H1 (cell line): ENCODE data around the gene SELENBP1. TPM values are rescaled to one million over a fixed set of nuclear protein-coding genes. Genes with fewer than 3 reads are reported as not detected.

ENCODE experiments used
- CTCF ChIA-PET: fragments of 300-600 bp; sonication (Branson Sonifier 250); formaldehyde crosslinking; loops from one replicate; lab custom pipeline; 2021; ENCODE audit not compliant: partially characterized antibody; lab: Charles Lee
- POLR2A ChIA-PET: fragments of 300-600 bp; sonication (Branson Sonifier 250); formaldehyde crosslinking; loops from one replicate; lab custom pipeline; 2021; ENCODE audit warnings: inconsistent platforms; ENCODE audit not compliant: partially characterized antibody; lab: Charles Lee
- DNase-seq, 2 experiments: peaks; one replicate each; pipeline versions ENCODE4 v3.0.0 to v3.0.0-alpha.2; 2010 to 2022; ENCODE audit warnings: low spot score in 2 of 2, low read depth in 1 of 2, mixed read lengths in 1 of 2
- FAIRE-seq: peaks from 2 replicates; lab custom pipeline; 2011; peaks lifted over from hg19 to GRCh38; lab: Jason Lieb, UNC
- H2AFZ ChIP-seq: 2 replicates; pipeline ENCODE4 v1.8.1; 2012; ENCODE audit warnings: low read length, inconsistent platforms
- H2AK5ac ChIP-seq: 2 replicates; pipeline ENCODE4 v1.6.1; 2013; ENCODE audit warnings: low read depth, low read length
- H2BK120ac ChIP-seq: replicated peaks from 2 replicates; pipeline ENCODE3; 2013; ENCODE audit warnings: low read depth, low read length, inconsistent platforms
- H2BK12ac ChIP-seq: 2 replicates; pipeline ENCODE4 v1.6.1; 2013; ENCODE audit warnings: low read depth, low read length
- H2BK15ac ChIP-seq: 2 replicates; pipeline ENCODE4 v1.6.1; 2013; ENCODE audit warnings: low read length
- H2BK20ac ChIP-seq: 2 replicates; pipeline ENCODE4 v1.6.1; 2013; ENCODE audit warnings: low read length
- H2BK5ac ChIP-seq: 2 replicates; pipeline ENCODE4 v1.6.1; 2013; ENCODE audit warnings: low read depth, low read length
- H3K14ac ChIP-seq: 2 replicates; pipeline ENCODE4 v1.6.1; 2013; ENCODE audit warnings: inconsistent platforms; ENCODE audit not compliant: insufficient read length
- H3K18ac ChIP-seq: 2 replicates; pipeline ENCODE4 v1.6.1; 2013; ENCODE audit warnings: low read length; ENCODE audit errors: extremely low read depth
- H3K23ac ChIP-seq: 2 replicates; pipeline ENCODE4 v1.6.1; 2013; ENCODE audit warnings: inconsistent platforms; ENCODE audit not compliant: insufficient read length
- H3K23me2 ChIP-seq: 2 replicates; pipeline ENCODE4 v1.6.1; 2013; ENCODE audit warnings: low read depth, low read length
- H3K27ac ChIP-seq: 2 replicates; pipeline ENCODE4 v1.6.1; 2011; ENCODE audit warnings: low read depth, low read length, inconsistent platforms
- H3K27me3 ChIP-seq, 4 experiments: replicated peaks in 1 of 4; 1 replicate in 1 of 4; 2 replicates in 3 of 4; pipeline versions ENCODE4 v1.6.1 to v1.8.1; 2011 to 2013; ENCODE audit warnings: low read length in 3 of 4, mild to moderate bottlenecking in 3 of 4, inconsistent platforms in 2 of 4, mixed read lengths in 2 of 4, moderate library complexity in 1 of 4; ENCODE audit not compliant: control insufficient read depth in 3 of 4, insufficient read depth in 3 of 4; ENCODE audit errors: extremely low read depth in 1 of 4
- H3K36me3 ChIP-seq, 4 experiments: 2 replicates each; pipeline versions ENCODE4 v1.6.1 to v1.8.1; 2011 to 2013; ENCODE audit warnings: mild to moderate bottlenecking in 4 of 4, low read length in 3 of 4, moderate library complexity in 2 of 4, control low read depth in 1 of 4, inconsistent platforms in 1 of 4; ENCODE audit not compliant: insufficient read depth in 4 of 4, control insufficient read depth in 2 of 4
- H3K4ac ChIP-seq: replicated peaks from 2 replicates; pipeline ENCODE3; 2013; ENCODE audit warnings: low read length, low read depth, mixed read lengths, inconsistent platforms; ENCODE audit not compliant: insufficient read length
- H3K4me1 ChIP-seq, 4 experiments: replicated peaks in 1 of 4; 1 replicate in 1 of 4; 2 replicates in 3 of 4; pipeline versions ENCODE4 v1.6.1 to v1.8.1; 2011 to 2013; ENCODE audit warnings: low read length in 3 of 4, inconsistent platforms in 2 of 4, mixed read lengths in 1 of 4; ENCODE audit not compliant: insufficient read depth in 4 of 4, control insufficient read depth in 3 of 4
- H3K4me2 ChIP-seq, 2 experiments: 2 replicates each; pipeline versions ENCODE4 v1.6.1 to v1.8.1; 2011 to 2013; ENCODE audit warnings: low read depth in 2 of 2, low read length in 2 of 2, control low read depth in 1 of 2, inconsistent platforms in 1 of 2, mild to moderate bottlenecking in 1 of 2; ENCODE audit not compliant: insufficient read depth in 1 of 2
- H3K4me3 ChIP-seq, 4 experiments: fragments of 200-600, 300-600 bp in 1 of 4; sonication (generic), shearing (Covaris generic), sonication (Bioruptor Twin) in 1 of 4; 2 replicates each; pipeline versions ENCODE4 v1.5.1 to v1.8.1; 2011 to 2016; ENCODE audit warnings: low read length in 4 of 4, low read depth in 3 of 4, control low read depth in 2 of 4, inconsistent platforms in 2 of 4, mild to moderate bottlenecking in 2 of 4, mixed read lengths in 1 of 4, moderate library complexity in 1 of 4; ENCODE audit not compliant: insufficient read depth in 2 of 4; ENCODE audit errors: extremely low read depth in 1 of 4
- H3K56ac ChIP-seq: replicated peaks from 2 replicates; pipeline ENCODE3; 2013; ENCODE audit warnings: low read depth, mild to moderate bottlenecking, mixed read lengths, low read length, inconsistent platforms; ENCODE audit not compliant: insufficient read length
- H3K79me1 ChIP-seq: 2 replicates; pipeline ENCODE4 v1.6.1; 2013; ENCODE audit warnings: low read depth, low read length, control low read depth
- H3K79me2 ChIP-seq, 2 experiments: 2 replicates each; pipeline versions ENCODE4 v1.6.1 to v1.8.1; 2012 to 2013; ENCODE audit warnings: low read length in 2 of 2, mild to moderate bottlenecking in 2 of 2, inconsistent platforms in 1 of 2; ENCODE audit not compliant: insufficient read depth in 2 of 2, control insufficient read depth in 1 of 2
- H3K9ac ChIP-seq, 4 experiments: replicated peaks in 1 of 4; 1 replicate in 1 of 4; 2 replicates in 3 of 4; pipeline versions ENCODE4 v1.6.1 to v1.8.1; 2011 to 2013; ENCODE audit warnings: low read depth in 3 of 4, low read length in 3 of 4, control low read depth in 2 of 4, mild to moderate bottlenecking in 2 of 4, moderate library complexity in 2 of 4, inconsistent platforms in 1 of 4; ENCODE audit errors: extremely low read depth in 1 of 4
- H3K9me3 ChIP-seq, 2 experiments: 2 replicates each; pipeline versions ENCODE4 v1.6.1 to v1.8.1; 2012 to 2013; ENCODE audit warnings: mild to moderate bottlenecking in 2 of 2, moderate library complexity in 2 of 2, control low read depth in 1 of 2, inconsistent platforms in 1 of 2, low read depth in 1 of 2, low read length in 1 of 2, mixed read lengths in 1 of 2; ENCODE audit not compliant: insufficient read depth in 2 of 2
- H4K20me1 ChIP-seq, 2 experiments: replicated peaks in 1 of 2; 2 replicates each; pipeline versions ENCODE3 to v1.8.1; 2011 to 2013; ENCODE audit warnings: inconsistent platforms in 2 of 2, low read length in 2 of 2, mild to moderate bottlenecking in 1 of 2; ENCODE audit not compliant: insufficient read depth in 2 of 2, control insufficient read depth in 1 of 2
- H4K5ac ChIP-seq: 2 replicates; pipeline ENCODE4 v1.6.1; 2013; ENCODE audit warnings: low read length, low read depth, mixed read lengths, inconsistent platforms; ENCODE audit not compliant: insufficient read length
- H4K8ac ChIP-seq: 2 replicates; pipeline ENCODE4 v1.8.0; 2013; ENCODE audit warnings: mild to moderate bottlenecking, moderate library complexity, low read length, inconsistent platforms; ENCODE audit not compliant: insufficient read depth; ENCODE audit errors: extremely low read depth
- H4K91ac ChIP-seq: replicated peaks from 2 replicates; pipeline ENCODE3; 2013; ENCODE audit warnings: low read length, mixed read lengths, inconsistent platforms; ENCODE audit not compliant: insufficient read length
- BACH1 ChIP-seq: IDR thresholded peaks from 2 replicates; pipeline ENCODE4 v1.6.1; 2012; ENCODE audit warnings: low read length, improper control_type of control experiment
- CHD2 ChIP-seq: IDR thresholded peaks from 2 replicates; pipeline ENCODE4 v1.6.1; 2012; ENCODE audit warnings: low read length, improper control_type of control experiment
- E2F6 ChIP-seq: IDR thresholded peaks from 2 replicates; pipeline ENCODE4 v1.6.1; 2012; ENCODE audit warnings: inconsistent platforms
- EGR1 ChIP-seq: IDR thresholded peaks from 2 replicates; pipeline ENCODE4 v1.6.1; 2011; ENCODE audit warnings: low read depth, low read length, borderline replicate concordance
- EP300 ChIP-seq, 2 experiments: IDR thresholded peaks; 1 replicate in 1 of 2; 2 replicates in 1 of 2; pipeline ENCODE4 v1.6.1; 2011 to 2012; ENCODE audit warnings: low read depth in 2 of 2, low read length in 2 of 2, mild to moderate bottlenecking in 2 of 2, borderline replicate concordance in 1 of 2, inconsistent platforms in 1 of 2, moderate library complexity in 1 of 2
- JUN ChIP-seq: IDR thresholded peaks from 2 replicates; pipeline ENCODE4 v1.6.1; 2011; ENCODE audit warnings: low read depth, mild to moderate bottlenecking, improper control_type of control experiment, low read length
- KDM5A ChIP-seq: fragments of 200-600 bp; IDR thresholded peaks from 2 replicates; pipeline ENCODE4 v1.7.1; 2012; ENCODE audit warnings: mild to moderate bottlenecking, low read length, inconsistent platforms, mixed read lengths
- POLR2AphosphoS5 ChIP-seq: IDR thresholded peaks from 2 replicates; pipeline ENCODE4 v1.6.1; 2011; ENCODE audit warnings: low read depth, low read length
- RFX5 ChIP-seq: IDR thresholded peaks from 2 replicates; pipeline ENCODE4 v1.6.1; 2011; ENCODE audit warnings: low read depth, low read length, improper control_type of control experiment, borderline replicate concordance
- SIRT6 ChIP-seq: IDR thresholded peaks from one replicate; pipeline ENCODE4 v1.7.1; 2012; ENCODE audit warnings: low read length, inconsistent platforms
- TBP ChIP-seq: IDR thresholded peaks from 2 replicates; pipeline ENCODE4 v1.6.1; 2011; ENCODE audit warnings: low read depth, low read length, improper control_type of control experiment
- USF2 ChIP-seq: IDR thresholded peaks from 2 replicates; pipeline ENCODE4 v1.6.1; 2011; ENCODE audit warnings: low read length, improper control_type of control experiment
- WGBS, 2 experiments: shearing (Covaris generic) in 1 of 2; methylation state at CpG; one replicate each; pipeline versions ENCODE4 v1.1.6 to v1.1.7; 2013 to 2015; ENCODE audit warnings: low lambda C conversion rate in 2 of 2, mixed read lengths in 2 of 2, inconsistent platforms in 1 of 2, low coverage in 1 of 2, missing lambda C conversion rate in 1 of 2; ENCODE audit not compliant: insufficient replicate concordance in 2 of 2, insufficient coverage in 1 of 2, insufficient read length in 1 of 2; ENCODE audit errors: extremely low coverage in 1 of 2, missing lambda C conversion rate in 1 of 2; 5-methylcytosine and 5-hydroxymethylcytosine counted together
- polyA plus RNA-seq, 7 experiments: library from polyadenylated mRNA; depleted of rRNA in 3 of 7; stranded (reverse) in 5 of 7; unstranded in 2 of 7; fragments of >200 nt in 5 of 7; fragments of 200-250 nt in 2 of 7; gene quantifications; 1 replicate in 5 of 7; 2 replicates in 1 of 7; 4 replicates in 1 of 7; pipeline versions ENCODE4 v1.2.1 to v1.2.3, GENCODE V29; 2011 to 2013; ENCODE audit warnings: missing spikeins in 2 of 7, mixed read lengths in 2 of 7
- total RNA-seq: library from RNA; stranded (reverse); fragmentation: NEBNext Ultra II Directional; extraction: Animal tissue kit (Norgen Biotek cat#: 25700); gene quantifications from 2 replicates; pipeline ENCODE4 v1.2.1, GENCODE V29; 2021

Gene SELENBP1
- total and polyA plus RNA-seq, 2 of the 8 experiments (the other 6 are each of a cell fraction or from before 2014, with no cell fraction given) = 20.0 to 32.4 TPM

- Histone ChIP-seq H3K56ac (no peak overlapping the region), H2AFZ (no peak overlapping the region), H4K20me1 (no peaks in the 10 kb centered on the region), H3K9ac (no peak overlapping the region), H3K23me2 (peaks cover 13% of the 10 kb centered on the region), H3K4me1 (peaks cover 2 to 8% (median 5%) of the 10 kb centered on the region in 4 experiments; a peak in 5 of 7 replicates), H3K4me2 (no peak overlapping the region), H3K36me3 (peaks cover 3 to 7% (median 4%) of the 10 kb centered on the region in 4 experiments; a peak in 5 of 8 replicates), H4K5ac (no peak overlapping the region), H3K27me3 (no peaks in the 10 kb centered on the region), H3K4ac (no peak overlapping the region), H3K18ac (no peak overlapping the region), H3K23ac (no peak overlapping the region), H3K79me2 (peaks cover 0 to 16% of the 10 kb centered on the region in 2 experiments; a peak in 3 of 4 replicates), H4K8ac (no peak overlapping the region), H3K4me3 (no peak overlapping the region), H2BK5ac (no peak overlapping the region), H2BK12ac (no peak overlapping the region), H2BK15ac (no peak overlapping the region), H3K79me1 (0 out of 2 replicates have a peak, but pooled peaks cover 2% of the 10 kb centered on the region), H2BK120ac (no peak overlapping the region), H2AK5ac (no peak overlapping the region), H2BK20ac (no peak overlapping the region), H4K91ac (no peak overlapping the region), H3K9me3 (no peaks in the 10 kb centered on the region), H3K27ac (no peak overlapping the region), H3K14ac (no peak overlapping the region)
- WGBS, 2 experiments = 94% methylated on average over 4 of the region's 4 CpGs; no CpG with 5 or more reads in 1 of the 2 experiments
- DNase-seq = no peak
- CTCF ChIA-PET = interaction anchor here (0.5 to 11.1 kb wide), 6 partner anchors 10 to 71 kb away, joined by 3 to 79 read pairs (median 12); no protein-coding TSS in a partner anchor
- FAIRE-seq = no peak
- POLR2A ChIA-PET = interaction anchor here (1.0 to 5.9 kb wide), 8 partner anchors 8 to 75 kb away, joined by 4 to 24 read pairs (median 6); partner anchors contain the start of genes PSMB4 and RFX5
- TF ChIP-seq POLR2AphosphoS5 (no peak), EGR1 (no peak), JUN (no peak), E2F6 (no peak), SIRT6 (no peak), BACH1 (no peak), CHD2 (no peak), TBP (no peak), RFX5 (no peak), USF2 (no peak), EP300 (IDR thresholded peaks at IDR 0.05; ENCODE audit: borderline replicate concordance in 1 of 2, low read depth in 2 of 2, low read length in 2 of 2) (no peak), KDM5A (no peak)
Measured at GRCh38 chr1:151324390-151324930, 48.0 kb downstream of the SELENBP1 start.
